Mesendoderm (in vitro differentiated cells): ENCODE results near the gene GRID2.

ENCODE experiments used
- DNase-seq: peaks from one replicate; pipeline ENCODE4 v3.0.0; 2013
- H2AK5ac ChIP-seq: 2 replicates; pipeline ENCODE4 v1.6.1; 2013; ENCODE audit warnings: low read length, inconsistent platforms
- H2BK120ac ChIP-seq: 2 replicates; pipeline ENCODE4 v1.6.1; 2013; ENCODE audit warnings: low read depth, mild to moderate bottlenecking, low read length, moderate library complexity, mixed read lengths
- H2BK15ac ChIP-seq: replicated peaks from 2 replicates; pipeline ENCODE4 v1.6.1; 2013; ENCODE audit warnings: low read depth, mild to moderate bottlenecking, moderate library complexity
- H2BK5ac ChIP-seq: 2 replicates; pipeline ENCODE4 v1.6.1; 2013; ENCODE audit warnings: low read length, inconsistent platforms
- H3K18ac ChIP-seq: 2 replicates; pipeline ENCODE4 v1.6.1; 2013; ENCODE audit warnings: mild to moderate bottlenecking, low read length, mixed read lengths
- H3K23ac ChIP-seq: one replicate; pipeline ENCODE4 v1.6.1; 2013; ENCODE audit warnings: low read length
- H3K27ac ChIP-seq: 2 replicates; pipeline ENCODE4 v1.5.1; 2013; ENCODE audit warnings: low read depth, mild to moderate bottlenecking, inconsistent platforms, low read length, moderate library complexity
- H3K27me3 ChIP-seq: 2 replicates; pipeline ENCODE4 v1.6.1; 2013; ENCODE audit warnings: low read length, control low read depth, mild to moderate bottlenecking, inconsistent platforms; ENCODE audit not compliant: insufficient read depth, poor library complexity
- H3K36me3 ChIP-seq: 2 replicates; pipeline ENCODE4 v1.6.1; 2013; ENCODE audit warnings: low read length, inconsistent platforms; ENCODE audit not compliant: control insufficient read depth, insufficient read depth
- H3K4ac ChIP-seq: one replicate; pipeline ENCODE4 v1.6.1; 2013; ENCODE audit warnings: low read depth, mild to moderate bottlenecking, low read length, moderate library complexity
- H3K4me1 ChIP-seq: 2 replicates; pipeline ENCODE4 v1.6.1; 2013; ENCODE audit warnings: low read depth, low read length, inconsistent platforms; ENCODE audit not compliant: control insufficient read depth
- H3K4me2 ChIP-seq: 2 replicates; pipeline ENCODE4 v1.6.1; 2013; ENCODE audit warnings: low read length
- H3K4me3 ChIP-seq: 2 replicates; pipeline ENCODE4 v1.5.1; 2013; ENCODE audit warnings: mild to moderate bottlenecking, low read length
- H3K56ac ChIP-seq: one replicate; pipeline ENCODE4 v1.6.1; 2013; ENCODE audit warnings: low read length
- H3K79me1 ChIP-seq: 2 replicates; pipeline ENCODE4 v1.6.1; 2013; ENCODE audit warnings: low read length, inconsistent platforms
- H3K79me2 ChIP-seq: 2 replicates; pipeline ENCODE4 v1.6.1; 2013; ENCODE audit warnings: mild to moderate bottlenecking, low read length; ENCODE audit not compliant: control insufficient read depth, insufficient read depth
- H3K9ac ChIP-seq: 2 replicates; pipeline ENCODE4 v1.6.1; 2013; ENCODE audit warnings: low read length, inconsistent platforms
- H4K5ac ChIP-seq: one replicate; pipeline ENCODE4 v1.6.1; 2013; ENCODE audit warnings: low read length
- H4K8ac ChIP-seq: one replicate; pipeline ENCODE4 v1.6.1; 2013; ENCODE audit warnings: low read depth, mild to moderate bottlenecking, control low read depth, low read length, moderate library complexity
- WGBS: extraction: QIAGEN DNeasy Blood & Tissue Kit; methylation state at CpG from one replicate; pipeline ENCODE4 v1.1.7; 2013; ENCODE audit warnings: low lambda C conversion rate, missing lambda C conversion rate; ENCODE audit not compliant: insufficient coverage; ENCODE audit errors: extremely low coverage; 5-methylcytosine and 5-hydroxymethylcytosine counted together

The GRID2 gene

DNA sequence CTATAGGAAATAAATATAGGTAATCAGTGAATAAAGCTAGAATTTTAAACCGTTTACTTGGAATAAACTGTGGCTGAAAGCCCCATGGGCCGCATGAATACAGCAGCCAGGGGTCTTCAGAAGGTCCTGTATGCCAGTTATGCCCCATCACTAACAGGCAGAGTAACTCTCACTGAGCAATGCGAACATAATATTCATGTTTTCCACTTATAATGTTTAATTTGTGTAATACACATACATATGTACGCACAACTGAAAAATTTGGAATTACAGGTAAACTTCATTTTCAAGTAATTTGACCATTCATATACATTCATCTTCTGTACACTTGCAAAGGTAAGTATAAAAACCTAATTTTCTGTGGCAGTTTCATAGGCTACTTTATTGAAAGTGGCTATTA, 998.5 kb downstream of the GRID2 start:
- Histone ChIP-seq H3K79me2 (no peaks in the 10 kb centered on the region), H3K4me3 (no peak overlapping the region), H3K23ac (no peak overlapping the region), H2AK5ac (no peak overlapping the region), H3K27me3 (no peaks in the 10 kb centered on the region), H3K4ac (no peak overlapping the region), H2BK5ac (no peak overlapping the region), H3K36me3 (no peaks in the 10 kb centered on the region), H3K4me1 (no peaks in the 10 kb centered on the region), H4K5ac (no peak overlapping the region), H3K79me1 (no peaks in the 10 kb centered on the region), H2BK120ac (no peak overlapping the region), H3K27ac (no peak overlapping the region), H3K56ac (no peak overlapping the region), H4K8ac (no peak overlapping the region), H3K4me2 (no peak overlapping the region), H3K9ac (no peak overlapping the region), H3K18ac (no peak overlapping the region), H2BK15ac (no peak overlapping the region)
- no CpG with 5 or more reads among the region's 4 CpGs for WGBS
- no peak for DNase-seq

DNA sequence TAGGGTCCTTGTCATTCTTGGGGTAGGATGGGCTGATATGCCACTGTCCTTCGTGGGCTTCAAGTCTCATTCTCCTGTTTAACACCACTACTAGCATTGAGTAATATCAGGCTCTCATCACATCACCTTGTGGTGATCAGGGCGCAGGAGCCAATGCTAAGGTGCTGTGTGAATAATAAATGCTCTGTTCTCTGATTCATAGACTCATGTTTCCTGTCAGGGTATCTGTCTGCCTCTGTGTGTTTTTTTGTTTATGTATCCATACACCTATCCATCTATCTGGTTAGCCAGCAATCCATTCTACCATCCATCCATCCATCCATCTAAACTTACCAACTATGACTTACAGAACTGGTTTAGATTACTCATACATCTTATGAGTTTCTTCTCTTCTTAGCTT, 999.7 kb downstream of the GRID2 start:
- H3K4me2 ChIP-seq, result no peak overlapping the region
- no peak overlapping the region for H3K23ac ChIP-seq
- H2AK5ac ChIP-seq, result no peak overlapping the region
- no peaks in the 10 kb centered on the region for H3K36me3 ChIP-seq
- no peak overlapping the region for H3K18ac ChIP-seq
- no peaks in the 10 kb centered on the region for H3K79me1 ChIP-seq
- H3K27me3 ChIP-seq, result no peaks in the 10 kb centered on the region
- H3K4me1 ChIP-seq, result no peaks in the 10 kb centered on the region
- no peak overlapping the region for H2BK5ac ChIP-seq
- no peak overlapping the region for H3K27ac ChIP-seq
- no peak overlapping the region for H4K8ac ChIP-seq
- H3K79me2 ChIP-seq, result no peaks in the 10 kb centered on the region
- no peak overlapping the region for H3K4me3 ChIP-seq
- no peak overlapping the region for H2BK120ac ChIP-seq
- no peak overlapping the region for H2BK15ac ChIP-seq
- H3K4ac ChIP-seq, result no peak overlapping the region
- WGBS, result no CpG with 5 or more reads among the region's 2 CpGs
- H3K9ac ChIP-seq, result no peak overlapping the region
- no peak overlapping the region for H3K56ac ChIP-seq
- H4K5ac ChIP-seq, result no peak overlapping the region
- DNase-seq, result no peak

DNA sequence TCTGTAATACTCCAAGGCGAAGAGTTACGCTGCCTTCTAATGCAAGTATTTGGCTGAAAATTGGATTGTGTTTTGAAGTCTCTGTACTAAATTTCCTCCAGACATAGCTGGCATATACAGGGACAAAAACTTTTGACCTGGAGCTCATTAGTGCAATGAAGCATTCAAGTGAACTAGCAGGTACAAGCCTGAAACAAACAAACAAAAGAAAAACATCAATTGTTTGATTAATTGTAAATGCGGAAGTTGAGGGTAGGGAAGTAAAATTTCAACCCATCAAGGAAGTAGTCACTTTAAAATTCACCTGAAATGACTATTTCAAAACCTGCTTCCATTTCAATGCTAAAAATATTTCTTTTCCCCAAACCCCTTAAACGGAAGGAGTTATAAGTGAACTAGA, 1008.5 kb downstream of the GRID2 start:
- Histone ChIP-seq H4K5ac (no peak overlapping the region), H3K27me3 (no peaks in the 10 kb centered on the region), H2BK15ac (no peak overlapping the region), H3K4me2 (no peak overlapping the region), H2AK5ac (no peak overlapping the region), H3K23ac (no peak overlapping the region), H3K4me1 (no peaks in the 10 kb centered on the region), H3K79me1 (no peaks in the 10 kb centered on the region), H3K9ac (no peak overlapping the region), H3K36me3 (no peaks in the 10 kb centered on the region), H3K18ac (no peak overlapping the region), H3K79me2 (no peaks in the 10 kb centered on the region), H2BK5ac (no peak overlapping the region), H3K56ac (no peak overlapping the region), H3K4me3 (no peak overlapping the region), H4K8ac (no peak overlapping the region), H3K4ac (no peak overlapping the region), H2BK120ac (no peak overlapping the region), H3K27ac (no peak overlapping the region)
- WGBS, result no CpG with 5 or more reads among the region's 4 CpGs
- no peak for DNase-seq

DNA sequence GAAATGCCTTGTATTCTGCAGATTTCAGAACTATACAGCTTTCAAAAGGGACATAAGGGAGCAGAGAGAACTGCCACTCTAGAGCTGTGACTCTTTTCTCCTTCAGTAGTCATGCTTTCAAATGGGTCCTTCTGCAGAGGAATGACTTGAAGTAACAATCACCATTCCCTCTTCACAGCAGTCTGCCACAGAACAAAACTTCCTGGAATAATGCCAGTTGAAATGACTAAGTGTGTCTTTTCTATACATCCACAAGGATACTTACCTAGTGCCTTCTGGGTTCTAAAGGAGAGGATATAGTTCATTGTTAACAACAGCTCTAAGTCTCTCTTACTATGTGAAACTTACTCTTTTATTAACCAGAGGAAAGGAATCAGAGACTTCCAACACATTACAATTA, 1009.4 kb downstream of the GRID2 start:
- Histone ChIP-seq H4K8ac (no peak overlapping the region), H3K9ac (no peak overlapping the region), H3K36me3 (no peaks in the 10 kb centered on the region), H3K18ac (no peak overlapping the region), H3K79me2 (no peaks in the 10 kb centered on the region), H4K5ac (no peak overlapping the region), H3K4me3 (no peak overlapping the region), H3K4ac (no peak overlapping the region), H3K4me2 (no peak overlapping the region), H3K4me1 (no peaks in the 10 kb centered on the region), H2AK5ac (no peak overlapping the region), H2BK15ac (no peak overlapping the region), H3K79me1 (no peaks in the 10 kb centered on the region), H2BK5ac (no peak overlapping the region), H2BK120ac (no peak overlapping the region), H3K23ac (no peak overlapping the region), H3K56ac (no peak overlapping the region), H3K27ac (no peak overlapping the region), H3K27me3 (no peaks in the 10 kb centered on the region)
- DNase-seq, result no peak

DNA sequence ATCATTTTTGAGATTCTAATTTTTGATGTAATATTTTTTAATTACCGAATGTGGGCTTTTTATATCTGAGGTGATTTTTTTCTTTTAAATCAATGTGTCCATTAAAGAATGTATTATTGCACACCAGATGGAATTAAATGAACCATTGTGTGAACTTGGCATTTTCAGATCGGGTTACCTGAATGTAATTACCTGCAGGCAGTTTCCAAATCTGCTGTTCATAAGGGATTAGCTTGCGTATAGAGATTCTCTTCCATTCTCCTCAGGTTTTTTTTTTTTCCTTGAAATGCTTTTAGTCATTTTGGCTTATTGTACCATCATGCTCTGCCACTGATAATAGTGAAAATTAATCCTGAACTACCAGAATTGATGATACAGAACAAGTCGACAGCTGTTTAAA, 1013.3 kb downstream of the GRID2 start:
- no CpG with 5 or more reads among the region's 4 CpGs for WGBS

DNA sequence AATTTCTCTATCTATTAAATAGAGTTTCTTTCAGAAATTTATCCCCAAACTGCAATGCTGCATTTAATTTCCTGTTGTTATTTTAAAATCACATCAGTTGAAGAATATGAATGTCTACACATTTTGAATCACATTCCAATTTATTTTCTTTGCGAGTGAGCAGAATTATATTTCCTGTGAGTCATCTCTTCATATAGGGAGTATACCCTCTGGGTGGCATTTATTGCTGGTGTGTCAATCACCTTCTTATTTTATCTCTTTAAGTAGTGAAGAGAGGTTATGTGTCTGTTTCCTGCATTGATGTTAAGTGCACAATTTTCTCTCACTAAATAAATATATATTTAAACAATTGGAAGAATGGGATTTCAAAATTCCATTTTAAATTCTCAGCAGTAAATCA, 1013.8 kb downstream of the GRID2 start:
- H3K23ac ChIP-seq, result no peak overlapping the region
- no peaks in the 10 kb centered on the region for H3K36me3 ChIP-seq
- no peak overlapping the region for H2BK5ac ChIP-seq
- no peak overlapping the region for H3K56ac ChIP-seq
- no peak overlapping the region for H2BK120ac ChIP-seq
- H2AK5ac ChIP-seq, result no peak overlapping the region
- H3K9ac ChIP-seq, result no peak overlapping the region
- H3K4ac ChIP-seq, result no peak overlapping the region
- H3K27ac ChIP-seq, result no peak overlapping the region
- H4K5ac ChIP-seq, result no peak overlapping the region
- no CpG with 5 or more reads among the region's 1 CpG for WGBS
- no peaks in the 10 kb centered on the region for H3K27me3 ChIP-seq
- H3K4me2 ChIP-seq, result no peak overlapping the region
- H3K79me1 ChIP-seq, result no peaks in the 10 kb centered on the region
- H3K18ac ChIP-seq, result no peak overlapping the region
- H3K79me2 ChIP-seq, result no peaks in the 10 kb centered on the region
- no peak overlapping the region for H3K4me3 ChIP-seq
- H4K8ac ChIP-seq, result no peak overlapping the region
- H3K4me1 ChIP-seq, result no peaks in the 10 kb centered on the region
- no peak overlapping the region for H2BK15ac ChIP-seq
- DNase-seq, result no peak

More for the DNA sequence above, 1013.3 kb downstream of the GRID2 start:
- Histone ChIP-seq H3K4me1 (no peaks in the 10 kb centered on the region), H3K4me3 (no peak overlapping the region), H4K8ac (no peak overlapping the region), H3K9ac (no peak overlapping the region), H2BK15ac (no peak overlapping the region), H3K23ac (no peak overlapping the region), H3K79me1 (no peaks in the 10 kb centered on the region), H4K5ac (no peak overlapping the region), H2BK5ac (no peak overlapping the region), H3K27ac (no peak overlapping the region), H3K56ac (no peak overlapping the region), H3K79me2 (no peaks in the 10 kb centered on the region), H3K4me2 (no peak overlapping the region), H2BK120ac (no peak overlapping the region), H3K36me3 (no peaks in the 10 kb centered on the region), H2AK5ac (no peak overlapping the region), H3K27me3 (no peaks in the 10 kb centered on the region), H3K4ac (no peak overlapping the region), H3K18ac (no peak overlapping the region)
- DNase-seq, result no peak
